GDM1 (cell line): ENCODE data around the gene AGBL4.

Source experiments
- DNase-seq: peaks from one replicate; lab custom pipeline; 2025; lab: John Stamatoyannopoulos, UW

The AGBL4 gene

GRCh38 chr1:48940962-48941732 lies 1082.6 kb downstream of the AGBL4 start:
- DNase-seq = no peak

GRCh38 chr1:48940354-48940753 lies 1083.4 kb downstream of the AGBL4 start:
- DNase-seq = no peak

- no peak for DNase-seq
These were observed 1083.9 kb downstream of the AGBL4 start for GRCh38 chr1:48939828-48940227.

- no peak for DNase-seq
These were observed 1084.7 kb downstream of the AGBL4 start for GRCh38 chr1:48939042-48939441.

GRCh38 chr1:48937732-48938131 lies 1086.0 kb downstream of the AGBL4 start:
- DNase-seq = no peak

GRCh38 chr1:48936436-48936835 lies 1087.3 kb downstream of the AGBL4 start:
- no peak for DNase-seq

- DNase-seq = no peak
These were observed 1091.4 kb downstream of the AGBL4 start for GRCh38 chr1:48932366-48932765.

- DNase-seq = no peak
These were observed 1092.1 kb downstream of the AGBL4 start for GRCh38 chr1:48931506-48932192.

GRCh38 chr1:48930011-48930410 lies 1093.7 kb downstream of the AGBL4 start:
- DNase-seq = no peak

GRCh38 chr1:48924099-48924498 lies 1099.7 kb downstream of the AGBL4 start:
- DNase-seq = no peak

- DNase-seq = no peak
These were observed 1100.6 kb downstream of the AGBL4 start for GRCh38 chr1:48923116-48923515.

- no peak for DNase-seq
These were observed 1102.9 kb downstream of the AGBL4 start for GRCh38 chr1:48920851-48921250.

GRCh38 chr1:48917901-48918603 lies 1105.7 kb downstream of the AGBL4 start:
- DNase-seq = no peak

- DNase-seq = no peak
These were observed 1106.7 kb downstream of the AGBL4 start for GRCh38 chr1:48917070-48917454.

GRCh38 chr1:48916130-48917069 lies 1107.4 kb downstream of the AGBL4 start:
- DNase-seq = no peak

- DNase-seq = no peak
These were observed 1115.1 kb downstream of the AGBL4 start for GRCh38 chr1:48908606-48909005.

- DNase-seq = no peak
These were observed 1117.0 kb downstream of the AGBL4 start for GRCh38 chr1:48906729-48907128.

GRCh38 chr1:48906164-48906563 lies 1117.6 kb downstream of the AGBL4 start:
- no peak for DNase-seq

GRCh38 chr1:48903291-48903690 lies 1120.5 kb downstream of the AGBL4 start:
- DNase-seq = no peak

- no peak for DNase-seq
These were observed 1124.9 kb downstream of the AGBL4 start for GRCh38 chr1:48898894-48899293.

GRCh38 chr1:48889615-48890014 lies 1134.1 kb downstream of the AGBL4 start:
- no peak for DNase-seq

- DNase-seq = no peak
These were observed 1134.7 kb downstream of the AGBL4 start for GRCh38 chr1:48889082-48889481.
